ENCODE results near the gene CPT1A. TPM values are rescaled to one million over a fixed set of nuclear protein-coding genes. Genes with fewer than 3 reads are reported as not detected.

The CPT1A gene
- total RNA-seq, 1 donor, result 29.3 TPM

GRCh38 chr11:68829581-68829980 lies 12.1 kb downstream of the CPT1A start:
- peaks cover 59% of the 10 kb centered on the region for H4K20me1 ChIP-seq (ENCODE audit: insufficient read depth, low read length)
- H3K4me1 ChIP-seq (ENCODE audit: insufficient read depth, low read length), result peaks cover 10% of the 10 kb centered on the region

GRCh38 chr11:68828957-68829356 lies 12.8 kb downstream of the CPT1A start:
- Histone ChIP-seq H3K79me2 (ENCODE audit: insufficient read depth, low read length) (peaks cover 96% of the 10 kb centered on the region), H3K4me3 (ENCODE audit: insufficient read depth, low read length) (no peak overlapping the region), H2AFZ (ENCODE audit: low read length) (no peak overlapping the region), H3K9me3 (ENCODE audit: low read depth, low read length) (no peaks in the 10 kb centered on the region), H4K20me1 (ENCODE audit: insufficient read depth, low read length) (peaks cover 63% of the 10 kb centered on the region), H3K27me3 (ENCODE audit: insufficient read depth, low read length) (no peaks in the 10 kb centered on the region), H3K4me2 (ENCODE audit: insufficient read depth, low read length) (no peak overlapping the region), H3K4me1 (ENCODE audit: insufficient read depth, low read length) (peaks cover 10% of the 10 kb centered on the region), H3K36me3 (ENCODE audit: insufficient read depth, low read length) (peaks cover 6% of the 10 kb centered on the region), H3K27ac (ENCODE audit: low read depth, low read length) (no peak overlapping the region)
- no peak for DNase-seq (ENCODE audit: insufficient read length, low spot score, missing footprints)
- TF ChIP-seq CTCF (IDR thresholded peaks at IDR 0.05; ENCODE audit: extremely low read depth, low read depth, low read length), result no peak

More at GRCh38 chr11:68829581-68829980, 12.1 kb downstream of the CPT1A start:
- H3K9me3 ChIP-seq (ENCODE audit: low read depth, low read length), result no peaks in the 10 kb centered on the region
- H3K27me3 ChIP-seq (ENCODE audit: insufficient read depth, low read length), result no peaks in the 10 kb centered on the region
- DNase-seq (ENCODE audit: insufficient read length, low spot score, missing footprints), result no peak
- H3K4me3 ChIP-seq (ENCODE audit: insufficient read depth, low read length), result no peak overlapping the region
- H2AFZ ChIP-seq (ENCODE audit: low read length), result no peak overlapping the region
- peaks cover 6% of the 10 kb centered on the region for H3K36me3 ChIP-seq (ENCODE audit: insufficient read depth, low read length)
- no peak overlapping the region for H3K4me2 ChIP-seq (ENCODE audit: insufficient read depth, low read length)
- no peak for TF ChIP-seq CTCF (IDR thresholded peaks at IDR 0.05; ENCODE audit: extremely low read depth, low read depth, low read length)
- H3K27ac ChIP-seq (ENCODE audit: low read depth, low read length), result no peak overlapping the region
- H3K79me2 ChIP-seq (ENCODE audit: insufficient read depth, low read length), result peaks cover 96% of the 10 kb centered on the region

- TF ChIP-seq CTCF (IDR thresholded peaks at IDR 0.05; ENCODE audit: extremely low read depth, low read depth, low read length), result no peak
- H3K36me3 ChIP-seq (ENCODE audit: insufficient read depth, low read length), result peaks cover 6% of the 10 kb centered on the region
- peaks cover 92% of the 10 kb centered on the region for H3K79me2 ChIP-seq (ENCODE audit: insufficient read depth, low read length)
- H3K27me3 ChIP-seq (ENCODE audit: insufficient read depth, low read length), result no peaks in the 10 kb centered on the region
- H3K9me3 ChIP-seq (ENCODE audit: low read depth, low read length), result no peaks in the 10 kb centered on the region
- H3K27ac ChIP-seq (ENCODE audit: low read depth, low read length), result no peak overlapping the region
- H4K20me1 ChIP-seq (ENCODE audit: insufficient read depth, low read length), result peaks cover 63% of the 10 kb centered on the region
- no peak overlapping the region for H2AFZ ChIP-seq (ENCODE audit: low read length)
- DNase-seq (ENCODE audit: insufficient read length, low spot score, missing footprints), result no peak
- peaks cover 10% of the 10 kb centered on the region for H3K4me1 ChIP-seq (ENCODE audit: insufficient read depth, low read length)
- H3K4me2 ChIP-seq (ENCODE audit: insufficient read depth, low read length), result no peak overlapping the region
- H3K4me3 ChIP-seq (ENCODE audit: insufficient read depth, low read length), result no peak overlapping the region
These were observed 13.4 kb downstream of the CPT1A start for GRCh38 chr11:68828155-68828931.

GRCh38 chr11:68827733-68828132 lies 14.0 kb downstream of the CPT1A start:
- H3K4me1 ChIP-seq (ENCODE audit: insufficient read depth, low read length), result peaks cover 7% of the 10 kb centered on the region
- no peak overlapping the region for H2AFZ ChIP-seq (ENCODE audit: low read length)
- DNase-seq (ENCODE audit: insufficient read length, low spot score, missing footprints), result no peak
- no peaks in the 10 kb centered on the region for H3K9me3 ChIP-seq (ENCODE audit: low read depth, low read length)
- no peak overlapping the region for H3K4me2 ChIP-seq (ENCODE audit: insufficient read depth, low read length)
- peaks cover 6% of the 10 kb centered on the region for H3K36me3 ChIP-seq (ENCODE audit: insufficient read depth, low read length)
- no peak overlapping the region for H3K4me3 ChIP-seq (ENCODE audit: insufficient read depth, low read length)
- no peak for TF ChIP-seq CTCF (IDR thresholded peaks at IDR 0.05; ENCODE audit: extremely low read depth, low read depth, low read length)
- H3K79me2 ChIP-seq (ENCODE audit: insufficient read depth, low read length), result peaks cover 92% of the 10 kb centered on the region
- no peak overlapping the region for H3K27ac ChIP-seq (ENCODE audit: low read depth, low read length)
- peaks cover 58% of the 10 kb centered on the region for H4K20me1 ChIP-seq (ENCODE audit: insufficient read depth, low read length)
- no peaks in the 10 kb centered on the region for H3K27me3 ChIP-seq (ENCODE audit: insufficient read depth, low read length)
